Skeletal muscle tissue (tissue), 4 donors: ENCODE measurements around the gene WHRN. TPM values are rescaled to one million over a fixed set of nuclear protein-coding genes. Genes with fewer than 3 reads are reported as not detected.

Experiments used
- H3K27ac ChIP-seq: one replicate; pipeline ENCODE4 v1.7.0; 2013; ENCODE audit warnings: mild to moderate bottlenecking, low read depth, low read length, inconsistent platforms
- H3K27me3 ChIP-seq, 3 donors: one replicate each; pipeline ENCODE4 v1.7.0; 2013; ENCODE audit warnings: low read length in 3 of 3; ENCODE audit not compliant: control insufficient read depth in 3 of 3, insufficient read depth in 3 of 3
- H3K36me3 ChIP-seq, 3 donors: one replicate each; pipeline ENCODE4 v1.7.0; 2013; ENCODE audit warnings: low read length in 3 of 3; ENCODE audit not compliant: control insufficient read depth in 3 of 3, insufficient read depth in 3 of 3
- H3K4me1 ChIP-seq, 3 donors: one replicate each; pipeline ENCODE4 v1.7.0; 2013; ENCODE audit warnings: low read length in 3 of 3, mild to moderate bottlenecking in 3 of 3; ENCODE audit not compliant: control insufficient read depth in 3 of 3, insufficient read depth in 3 of 3
- H3K4me3 ChIP-seq, 3 donors: one replicate each; pipeline ENCODE4 v1.7.0; 2013; ENCODE audit warnings: low read length in 3 of 3
- H3K9ac ChIP-seq, 3 donors: one replicate each; pipeline ENCODE4 v1.7.0; 2013; ENCODE audit warnings: low read length in 3 of 3, mild to moderate bottlenecking in 3 of 3, moderate library complexity in 2 of 3, low read depth in 1 of 3
- H3K9me3 ChIP-seq, 3 donors: one replicate each; pipeline ENCODE4 v1.7.0; 2013; ENCODE audit warnings: low read length in 3 of 3; ENCODE audit not compliant: control insufficient read depth in 3 of 3
- total RNA-seq: library from RNA; depleted of rRNA; stranded (reverse); fragments of >200 nt; gene quantifications from one replicate; pipeline ENCODE4 v1.2.3, GENCODE V29; 2014
- donor health status: Osteomylitis.

WHRN gene
- total RNA-seq, 1 donor from 2014 or later, result 0.52 TPM

DNA sequence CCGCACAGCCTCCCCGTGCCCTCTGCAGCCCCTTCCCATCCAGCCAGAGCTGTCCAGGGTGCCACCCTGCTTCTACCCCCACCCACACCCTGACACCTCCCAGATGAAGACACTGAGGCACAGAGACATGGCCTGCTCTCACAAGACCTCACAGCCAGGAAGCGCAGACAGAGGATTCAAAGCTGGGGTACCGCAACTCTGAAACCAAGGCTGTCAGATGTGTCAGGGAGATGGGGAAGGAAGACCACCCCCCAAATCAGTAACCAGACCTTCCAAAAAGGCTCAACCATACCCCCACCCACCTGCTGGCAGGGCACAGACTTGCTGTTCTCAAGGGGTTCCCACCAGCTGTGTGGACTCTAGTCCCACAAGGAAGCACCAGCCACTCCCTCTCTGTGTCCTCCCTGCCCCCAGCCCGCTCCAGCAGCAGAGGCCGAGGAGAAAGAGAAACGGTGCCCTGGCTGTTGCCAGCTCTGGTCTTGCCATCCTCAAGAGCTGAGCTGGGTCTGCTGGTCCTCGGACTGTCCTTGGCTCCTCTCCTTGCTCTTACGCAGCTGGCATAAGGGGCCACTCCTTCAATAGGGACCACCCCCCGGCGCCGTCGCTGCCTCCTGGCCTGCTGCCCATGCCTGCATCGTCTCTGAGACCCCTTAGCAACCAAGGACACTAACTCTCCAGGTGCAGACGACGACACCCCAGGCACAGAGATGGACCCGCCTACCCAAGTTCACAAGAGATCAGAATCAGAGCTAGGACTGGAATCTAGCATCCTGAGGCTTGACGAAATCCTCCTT lies 118.2 kb downstream of the WHRN start:
- Histone ChIP-seq H3K36me3 (no peaks in the 10 kb centered on the region), H3K4me3 (peak overlapping the region; percentile 75 to 82 (median 76)), H3K4me1 (peaks cover 48 to 60% (median 55%) of the 10 kb centered on the region in 3 donors), H3K9me3 (no peaks in the 10 kb centered on the region), H3K9ac (peak overlapping the region; percentile 71 to 83 (median 77)), H3K27me3 (peaks cover 0 to 14% (median 0%) of the 10 kb centered on the region in 3 donors), H3K27ac (peak overlapping the region; percentile 76)

GRCh38 chr9:114386361-114386885 lies 118.8 kb downstream of the WHRN start:
- H3K36me3 ChIP-seq, result no peaks in the 10 kb centered on the region
- no peaks in the 10 kb centered on the region for H3K9me3 ChIP-seq
- peak overlapping the region in 2 of 3 donors; percentile 71 to 77 for H3K9ac ChIP-seq
- H3K27me3 ChIP-seq, result peaks cover 0 to 14% (median 0%) of the 10 kb centered on the region in 3 donors
- peak overlapping the region; percentile 76 for H3K27ac ChIP-seq
- peak overlapping the region; percentile 75 to 82 (median 76) for H3K4me3 ChIP-seq
- H3K4me1 ChIP-seq, result peaks cover 48 to 62% (median 57%) of the 10 kb centered on the region in 3 donors

DNA sequence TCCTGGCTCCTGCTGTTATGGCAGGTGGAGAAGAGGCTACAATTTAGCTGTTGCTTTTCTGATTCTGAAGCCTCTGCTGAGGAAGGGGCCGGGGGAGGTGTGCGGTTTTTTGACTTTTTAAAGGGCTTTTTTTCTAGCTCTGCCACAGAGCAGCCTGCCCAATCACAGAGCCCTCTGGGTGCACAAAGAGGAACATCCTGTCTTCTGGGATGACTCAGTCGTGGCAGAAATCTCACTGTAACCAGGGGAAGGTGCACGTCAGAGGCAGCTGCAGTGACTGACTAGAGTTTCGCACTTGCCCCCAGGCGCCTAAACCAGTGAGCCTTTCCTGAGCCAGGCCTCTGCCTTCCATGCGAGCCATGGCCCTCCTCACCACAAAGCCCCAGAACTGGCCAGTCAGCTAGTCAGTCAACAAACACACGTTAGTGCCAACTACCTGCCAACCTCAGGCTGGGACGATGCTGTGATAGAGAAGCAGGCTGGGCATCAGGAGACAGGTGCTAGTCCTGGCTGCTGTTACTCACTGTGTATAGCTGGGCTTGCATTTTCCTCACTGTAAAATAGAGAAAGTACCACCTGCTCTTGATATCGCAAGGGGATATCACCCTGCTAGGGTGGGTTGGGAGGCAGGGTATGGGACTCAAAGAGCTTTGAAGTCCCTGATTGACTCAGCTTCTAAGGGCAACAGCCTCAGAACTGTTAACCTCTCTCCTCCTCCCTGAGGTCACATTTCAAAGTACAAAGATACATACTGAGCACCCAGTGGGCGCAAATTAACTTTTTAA lies 119.7 kb downstream of the WHRN start:
- Histone ChIP-seq H3K9ac (peak overlapping the region in 2 of 3 donors; percentile 3 to 77), H3K27ac (peak overlapping the region; percentile 76), H3K27me3 (peaks cover 0 to 14% (median 0%) of the 10 kb centered on the region in 3 donors), H3K36me3 (peaks cover 0 to 3% (median 0%) of the 10 kb centered on the region in 3 donors), H3K4me1 (peaks cover 47 to 58% (median 56%) of the 10 kb centered on the region in 3 donors), H3K9me3 (no peaks in the 10 kb centered on the region), H3K4me3 (peak overlapping the region; percentile 31 to 76 (median 75))

DNA sequence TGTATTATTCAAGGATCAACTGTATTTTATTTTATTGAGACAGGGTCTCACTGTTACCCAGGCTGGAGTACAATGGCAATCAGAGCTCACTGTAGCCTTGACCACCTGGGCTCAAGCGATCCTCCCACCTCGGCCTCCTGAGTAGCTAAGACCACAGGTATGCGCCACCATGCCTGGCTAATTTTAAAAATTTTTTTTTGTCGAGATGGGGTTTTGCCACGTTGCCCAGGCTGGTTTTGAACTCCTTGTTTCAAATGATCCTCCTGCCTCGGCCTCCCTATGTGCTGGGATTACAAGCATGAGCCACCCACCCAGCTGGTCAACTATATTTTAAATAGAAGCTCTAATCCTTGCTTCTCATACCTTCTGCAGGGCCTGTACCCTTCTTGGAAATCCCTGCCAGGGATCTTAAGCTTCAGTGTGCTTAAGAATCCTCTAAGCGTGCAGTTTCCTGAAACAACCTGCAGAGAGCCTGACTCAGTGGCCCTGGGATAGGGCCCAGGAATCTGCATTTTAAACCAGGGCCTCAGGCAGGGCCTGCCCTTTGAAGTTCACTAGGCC lies 120.4 kb downstream of the WHRN start:
- Histone ChIP-seq H3K9me3 (no peaks in the 10 kb centered on the region), H3K4me3 (no peak overlapping the region), H3K27ac (peak overlapping the region; percentile 47), H3K27me3 (peaks cover 0 to 14% (median 0%) of the 10 kb centered on the region in 3 donors), H3K9ac (peak overlapping the region in 1 of 3 donors; percentile 16), H3K36me3 (peaks cover 0 to 3% (median 0%) of the 10 kb centered on the region in 3 donors), H3K4me1 (peaks cover 45 to 55% (median 53%) of the 10 kb centered on the region in 3 donors)

GRCh38 chr9:114384341-114384740 lies 120.9 kb downstream of the WHRN start:
- Histone ChIP-seq H3K27me3 (peaks cover 0 to 14% (median 0%) of the 10 kb centered on the region in 3 donors), H3K9ac (no peak overlapping the region), H3K4me3 (no peak overlapping the region), H3K36me3 (peaks cover 0 to 6% (median 0%) of the 10 kb centered on the region in 3 donors), H3K4me1 (peaks cover 45 to 55% (median 50%) of the 10 kb centered on the region in 3 donors), H3K9me3 (no peaks in the 10 kb centered on the region), H3K27ac (peak overlapping the region; percentile 76)

- peaks cover 0 to 14% (median 0%) of the 10 kb centered on the region in 3 donors for H3K27me3 ChIP-seq
- peak overlapping the region; percentile 76 for H3K27ac ChIP-seq
- no peaks in the 10 kb centered on the region for H3K9me3 ChIP-seq
- peaks cover 0 to 9% (median 2%) of the 10 kb centered on the region in 3 donors for H3K36me3 ChIP-seq
- peak overlapping the region in 2 of 3 donors; percentile 13 to 27 for H3K4me3 ChIP-seq
- peaks cover 44 to 52% (median 46%) of the 10 kb centered on the region in 3 donors for H3K4me1 ChIP-seq
- H3K9ac ChIP-seq, result peak overlapping the region in 2 of 3 donors; percentile 16 to 50
Measured at GRCh38 chr9:114383521-114384231, 121.6 kb downstream of the WHRN start.

DNA sequence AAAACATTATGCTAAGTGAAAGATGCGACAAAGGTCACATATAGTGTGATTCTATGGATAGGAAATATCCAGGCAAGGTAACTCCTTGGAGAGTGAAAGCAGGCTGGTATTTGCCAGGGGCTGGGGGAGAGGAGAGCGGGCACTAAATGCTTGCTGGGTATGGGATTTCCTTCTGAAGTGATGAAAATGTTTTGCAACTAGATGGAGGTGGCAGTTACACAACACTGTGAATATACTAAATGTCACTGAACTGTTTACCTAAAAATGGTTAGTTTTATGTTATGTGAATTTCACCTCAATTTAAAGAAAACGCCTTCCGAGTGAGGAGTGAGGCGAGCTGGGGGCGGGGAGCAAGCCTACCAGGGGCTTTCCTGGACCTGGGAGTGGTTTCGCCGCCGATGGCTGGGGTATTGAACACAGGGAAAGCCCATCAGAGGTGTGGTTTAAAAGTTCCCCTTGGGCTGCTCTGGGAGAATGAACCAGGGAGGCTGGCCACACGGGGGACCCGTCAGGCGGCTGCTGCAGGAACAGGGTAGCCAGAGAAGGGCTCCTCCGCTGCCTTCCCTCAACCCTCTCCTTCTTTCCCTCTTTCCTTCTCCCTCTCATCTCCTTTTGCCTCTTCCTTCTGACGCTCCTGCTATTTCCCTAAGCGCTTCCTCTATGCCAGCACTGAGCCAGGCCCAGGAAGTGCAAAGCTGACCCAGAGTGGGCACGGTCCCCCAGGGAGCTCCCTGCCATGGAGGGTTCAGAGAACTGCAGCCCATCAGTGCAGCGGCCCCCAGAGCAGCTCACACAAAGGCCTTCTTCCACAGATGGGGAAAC lies 122.4 kb downstream of the WHRN start:
- peak overlapping the region in 1 of 3 donors; percentile 13 for H3K4me3 ChIP-seq
- no peaks in the 10 kb centered on the region for H3K9me3 ChIP-seq
- peaks cover 0 to 6% (median 0%) of the 10 kb centered on the region in 3 donors for H3K27me3 ChIP-seq
- H3K4me1 ChIP-seq, result peaks cover 36 to 44% (median 38%) of the 10 kb centered on the region in 3 donors
- peaks cover 0 to 9% (median 2%) of the 10 kb centered on the region in 3 donors for H3K36me3 ChIP-seq
- H3K9ac ChIP-seq, result peak overlapping the region in 2 of 3 donors; percentile 16 to 50
- peak overlapping the region; percentile 76 for H3K27ac ChIP-seq

- no peaks in the 10 kb centered on the region for H3K27me3 ChIP-seq
- peaks cover 0 to 17% (median 10%) of the 10 kb centered on the region in 3 donors for H3K36me3 ChIP-seq
- H3K9me3 ChIP-seq, result no peaks in the 10 kb centered on the region
- H3K9ac ChIP-seq, result no peak overlapping the region
- H3K4me1 ChIP-seq, result peaks cover 12 to 18% (median 14%) of the 10 kb centered on the region in 3 donors
- no peak overlapping the region for H3K4me3 ChIP-seq
- no peak overlapping the region for H3K27ac ChIP-seq
Measured at GRCh38 chr9:114378883-114379282, 126.4 kb downstream of the WHRN start.
